GM12801 (cell line): ENCODE results near the gene PADI2.

Experiments
- TF ChIP-seq, protein P1 (sequence below): IDR thresholded peaks from one replicate; pipeline ENCODE4 v1.5.1; 2011; ENCODE audit warnings: control low read depth; ENCODE audit not compliant: insufficient read length; ENCODE audit errors: extremely low read depth

The PADI2 gene

DNA sequence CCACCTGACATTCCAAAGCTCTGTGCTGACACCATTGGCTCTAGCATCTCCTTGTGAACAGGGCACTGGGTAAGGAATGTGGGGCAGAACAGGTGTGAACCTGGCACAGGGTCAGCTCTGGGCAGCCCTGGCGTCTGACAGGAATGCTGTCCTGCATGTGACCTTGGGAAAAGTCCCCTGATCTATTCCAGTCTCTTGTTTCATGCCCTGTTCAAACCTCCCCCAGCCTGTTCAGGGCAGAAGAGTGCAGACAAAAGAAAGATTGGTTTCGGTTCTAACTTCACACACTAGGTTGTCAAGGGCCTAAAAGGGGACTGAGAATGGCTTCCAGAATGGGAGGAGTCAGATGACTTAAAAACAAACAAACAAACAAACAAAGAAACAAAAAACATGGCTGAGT, 37.8 kb downstream of the PADI2 start:
- TF ChIP-seq, protein P1, sequence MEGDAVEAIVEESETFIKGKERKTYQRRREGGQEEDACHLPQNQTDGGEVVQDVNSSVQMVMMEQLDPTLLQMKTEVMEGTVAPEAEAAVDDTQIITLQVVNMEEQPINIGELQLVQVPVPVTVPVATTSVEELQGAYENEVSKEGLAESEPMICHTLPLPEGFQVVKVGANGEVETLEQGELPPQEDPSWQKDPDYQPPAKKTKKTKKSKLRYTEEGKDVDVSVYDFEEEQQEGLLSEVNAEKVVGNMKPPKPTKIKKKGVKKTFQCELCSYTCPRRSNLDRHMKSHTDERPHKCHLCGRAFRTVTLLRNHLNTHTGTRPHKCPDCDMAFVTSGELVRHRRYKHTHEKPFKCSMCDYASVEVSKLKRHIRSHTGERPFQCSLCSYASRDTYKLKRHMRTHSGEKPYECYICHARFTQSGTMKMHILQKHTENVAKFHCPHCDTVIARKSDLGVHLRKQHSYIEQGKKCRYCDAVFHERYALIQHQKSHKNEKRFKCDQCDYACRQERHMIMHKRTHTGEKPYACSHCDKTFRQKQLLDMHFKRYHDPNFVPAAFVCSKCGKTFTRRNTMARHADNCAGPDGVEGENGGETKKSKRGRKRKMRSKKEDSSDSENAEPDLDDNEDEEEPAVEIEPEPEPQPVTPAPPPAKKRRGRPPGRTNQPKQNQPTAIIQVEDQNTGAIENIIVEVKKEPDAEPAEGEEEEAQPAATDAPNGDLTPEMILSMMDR, result no peak

DNA sequence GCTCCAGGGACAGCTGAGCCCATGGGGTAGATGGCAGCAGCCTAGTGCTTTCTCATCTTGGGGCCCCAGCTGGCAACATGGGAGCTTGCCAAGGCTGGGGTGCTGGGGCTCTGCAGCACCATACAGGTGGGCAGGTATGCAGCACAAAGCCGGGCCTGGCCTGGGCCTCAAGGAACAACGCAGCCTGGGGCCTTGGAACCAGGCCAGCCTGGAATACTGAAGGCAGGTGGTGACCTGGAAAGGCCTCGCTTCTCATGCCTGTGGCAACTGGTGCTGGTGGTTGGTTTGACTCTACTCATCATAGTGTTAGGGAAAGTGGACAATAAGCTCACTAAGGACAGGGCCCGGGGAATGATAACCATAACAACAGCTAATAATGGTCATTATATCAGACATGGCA, 38.4 kb downstream of the PADI2 start:
- TF ChIP-seq, protein P1, result no peak

DNA sequence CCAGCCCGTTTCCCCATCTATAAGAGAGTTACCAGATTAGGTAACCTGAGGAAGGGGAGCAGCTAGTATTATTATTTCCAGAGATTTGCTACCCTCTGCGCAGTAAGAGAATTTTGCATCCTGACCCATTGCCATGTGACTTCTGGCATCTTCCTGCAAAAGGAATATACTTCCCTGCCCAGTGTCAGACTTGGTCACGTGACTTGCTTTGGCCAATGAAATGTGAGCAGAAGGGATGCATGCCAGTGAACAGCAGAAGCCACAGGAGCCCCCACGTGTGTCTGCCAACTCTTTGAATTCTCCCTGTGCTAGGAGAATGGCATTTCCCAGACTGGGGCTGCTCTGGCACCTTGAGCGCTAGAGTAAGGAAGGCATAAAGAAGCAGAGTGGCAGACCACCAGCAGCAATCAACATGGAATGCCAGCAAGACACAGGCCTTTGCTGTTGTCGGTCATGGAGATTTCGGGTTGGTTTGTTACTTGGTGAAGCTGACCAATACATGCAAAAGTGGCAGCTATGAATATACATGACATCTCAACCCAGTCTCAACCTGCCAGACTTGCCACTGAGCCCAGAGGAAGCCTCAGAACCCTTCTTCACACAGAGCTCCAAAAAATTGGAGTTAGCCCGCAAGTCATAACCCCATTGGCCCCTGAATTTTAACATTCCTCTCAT, 39.0 kb downstream of the PADI2 start:
- TF ChIP-seq, protein P1, result no peak

DNA sequence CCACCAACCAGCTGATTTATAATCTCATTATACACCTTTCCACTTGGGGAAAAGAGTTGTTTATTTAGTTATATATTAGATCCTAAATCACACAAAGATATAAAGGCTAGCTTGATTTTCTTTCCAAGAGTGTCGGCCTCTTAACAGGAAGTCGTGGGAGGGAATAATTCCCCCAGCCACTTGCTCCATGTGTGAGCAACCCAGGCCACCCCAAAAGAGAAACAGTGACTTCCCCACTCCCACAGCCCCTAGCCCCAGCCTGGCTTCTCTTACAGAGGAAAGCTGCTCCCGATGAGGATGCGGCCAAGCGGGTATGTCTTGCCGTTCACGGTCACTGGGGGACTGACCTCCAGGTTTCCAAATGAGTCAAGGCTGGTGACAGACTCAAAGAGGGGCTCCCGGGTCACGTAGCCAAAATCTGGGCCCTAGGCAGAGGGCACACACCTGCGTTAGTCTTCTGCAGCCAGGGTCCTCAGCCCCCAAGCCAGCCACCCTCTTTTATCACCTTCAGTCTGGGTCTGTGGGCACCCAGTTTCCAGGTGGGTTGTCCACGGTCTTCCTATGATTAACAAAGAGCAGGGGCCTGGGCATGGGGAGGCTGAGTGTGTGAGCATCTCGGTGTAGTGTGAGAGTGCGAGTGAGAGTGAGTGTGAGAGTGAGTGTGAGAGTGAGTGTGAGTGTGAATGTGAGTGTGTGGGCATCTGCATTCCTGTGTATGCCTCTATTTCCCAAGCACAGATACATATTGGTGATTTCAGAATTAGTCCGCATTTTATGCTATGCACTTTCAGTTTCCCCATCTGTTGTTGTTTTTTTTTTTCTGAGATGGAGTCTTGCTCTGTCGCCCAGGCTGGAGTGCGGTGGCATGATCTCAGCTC, 40.0 kb downstream of the PADI2 start:
- TF ChIP-seq, protein P1, result no peak

DNA sequence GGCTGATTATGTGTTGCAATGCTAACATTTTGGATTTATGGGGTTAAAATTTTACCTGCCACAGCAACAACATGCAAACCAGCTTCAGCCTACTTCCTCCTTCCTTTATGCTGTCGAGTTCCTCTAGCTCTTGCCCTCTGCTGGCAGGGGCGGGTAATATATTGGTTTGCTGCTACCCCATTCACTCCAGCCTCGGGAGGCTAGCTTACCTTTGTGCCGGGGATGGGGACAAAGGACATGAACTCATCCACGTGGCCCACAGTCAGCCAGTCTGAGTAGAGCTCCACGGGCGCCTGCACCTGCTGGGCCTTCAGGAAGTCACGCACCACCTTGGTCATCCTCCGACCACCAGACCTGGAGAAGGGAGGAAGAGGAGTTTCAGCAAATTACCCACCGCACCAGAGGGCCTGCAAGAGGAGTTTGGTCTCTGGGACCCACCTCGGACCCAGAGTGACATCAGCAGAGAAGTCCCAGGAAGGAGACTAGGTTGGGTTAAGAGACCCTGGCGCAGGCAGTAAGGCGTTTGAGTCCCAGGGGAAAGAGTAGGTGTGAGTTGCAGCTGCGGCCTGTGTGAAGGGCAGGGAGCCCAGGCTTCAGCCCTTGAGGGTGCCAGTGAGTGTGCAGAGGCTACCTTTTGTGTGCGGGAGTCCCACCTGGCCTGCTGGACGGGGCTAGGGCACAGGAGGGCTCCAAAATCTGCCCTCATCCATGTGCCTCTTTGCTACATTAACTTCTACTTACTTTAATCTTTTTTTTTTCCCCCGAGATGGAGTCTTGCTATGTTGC, 43.6 kb downstream of the PADI2 start:
- TF ChIP-seq, protein P1, result no peak

DNA sequence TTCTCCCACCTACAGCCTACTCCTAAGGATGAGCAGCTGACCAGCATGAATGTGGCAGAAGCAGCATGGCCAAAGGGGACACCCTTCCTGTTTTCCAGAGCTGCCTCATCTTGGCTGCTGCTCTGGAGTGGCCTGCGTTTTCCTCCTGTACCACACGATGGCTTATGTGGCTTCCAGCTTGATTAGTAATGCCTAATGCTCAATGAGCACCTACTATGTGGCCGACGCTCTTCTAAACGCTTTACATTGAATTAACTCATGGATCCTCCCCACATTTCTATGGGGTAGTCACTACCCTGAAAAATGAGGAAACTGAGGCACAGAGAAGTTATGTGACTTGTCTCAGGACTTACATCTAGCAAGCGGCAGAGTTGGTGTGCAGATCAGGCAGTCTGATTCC, 47.5 kb downstream of the PADI2 start:
- TF ChIP-seq, protein P1, result no peak

DNA sequence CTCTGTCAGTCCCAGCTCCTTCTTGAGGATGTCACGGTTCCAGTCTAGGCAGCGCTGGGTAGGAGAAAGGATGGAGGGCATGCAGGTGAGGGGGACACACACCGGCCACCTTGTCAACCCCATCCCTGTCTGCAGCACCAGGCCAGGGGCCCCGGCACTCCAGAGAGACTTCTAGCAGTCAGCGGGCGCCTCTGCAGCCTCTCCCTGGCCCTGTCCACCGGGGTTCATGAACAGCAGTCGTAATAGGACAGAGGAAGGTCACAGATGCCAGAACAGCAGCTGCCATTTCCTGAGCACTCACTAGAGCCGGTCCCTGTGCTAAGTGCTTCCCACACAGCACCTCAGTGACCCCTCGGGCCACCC, 49.1 kb downstream of the PADI2 start:
- TF ChIP-seq, protein P1, result no peak
